Kidney tubule cell (primary cell): Measurements from ENCODE around the gene HHAT.

Experiments used
- DNase-seq: peaks from one replicate; pipeline ENCODE4 v3.0.0-alpha.2; 2018; ENCODE audit warnings: low spot score

HHAT gene

DNA sequence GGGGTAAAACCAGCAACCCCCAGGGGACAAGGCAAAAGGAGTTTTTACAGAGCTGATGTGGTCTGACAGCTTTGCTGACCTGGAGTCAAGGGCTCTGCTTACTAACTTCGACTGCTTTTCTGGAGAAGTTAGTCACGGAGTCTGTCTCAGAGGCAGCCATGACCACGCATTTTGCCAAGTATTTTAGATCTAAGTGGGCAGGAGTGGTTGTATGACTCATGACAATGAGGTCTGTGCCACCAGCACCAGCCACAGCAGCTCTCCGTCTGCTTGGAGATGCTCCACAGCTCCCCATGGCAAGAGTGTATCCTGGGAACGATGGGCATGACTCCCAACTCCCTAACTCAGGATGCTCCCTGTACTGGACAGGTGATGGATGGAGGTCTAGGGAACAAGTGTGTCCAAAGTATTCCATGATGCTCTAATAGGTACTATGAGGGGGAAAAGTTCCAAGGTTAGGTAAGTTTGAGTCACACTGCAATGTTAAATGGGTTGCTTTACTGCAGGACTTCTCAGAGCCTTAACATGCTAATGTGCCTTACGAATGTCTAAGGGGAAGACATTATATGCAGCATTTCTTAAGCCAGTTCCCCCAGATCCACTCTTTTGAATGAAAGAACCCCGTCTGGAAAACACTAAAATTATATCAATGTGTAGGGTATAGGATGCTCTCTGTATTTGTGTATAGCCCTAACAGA lies 359.0 kb downstream of the HHAT start:
- DNase-seq = peak; percentile 83

DNA sequence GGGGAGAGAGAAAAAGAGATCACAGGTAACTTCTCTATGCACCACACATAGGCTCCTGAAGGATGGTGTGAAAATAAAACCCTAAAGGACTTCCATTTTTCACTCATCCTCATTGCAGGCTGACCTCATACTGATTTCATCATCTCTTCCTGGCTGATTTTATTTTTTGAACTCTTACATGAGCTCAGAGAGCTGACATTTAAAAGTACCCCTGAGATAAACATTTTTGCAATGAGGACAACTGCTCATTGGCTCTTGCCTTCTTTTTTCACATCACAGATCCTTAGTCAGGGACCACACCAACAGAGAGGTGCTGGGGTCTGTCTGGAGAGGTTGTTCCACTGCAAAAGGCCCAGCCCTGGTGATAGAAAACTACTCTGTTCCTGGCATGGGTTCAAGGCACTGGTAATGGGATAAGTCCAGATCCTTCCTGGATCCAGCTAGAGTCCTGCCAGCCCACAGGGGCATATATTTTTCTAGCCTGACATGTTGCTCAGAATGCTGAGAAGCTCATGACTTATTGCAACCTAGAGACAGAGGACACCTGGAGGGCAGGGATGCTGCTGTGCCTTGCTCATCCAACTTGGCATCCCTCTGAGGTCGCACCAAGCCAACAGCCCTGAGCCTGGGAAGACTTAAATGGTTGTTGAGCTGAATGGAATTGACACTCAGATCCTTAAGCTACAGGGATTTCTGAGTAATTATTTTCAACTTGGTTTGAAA lies 360.0 kb downstream of the HHAT start:
- no peak for DNase-seq

DNA sequence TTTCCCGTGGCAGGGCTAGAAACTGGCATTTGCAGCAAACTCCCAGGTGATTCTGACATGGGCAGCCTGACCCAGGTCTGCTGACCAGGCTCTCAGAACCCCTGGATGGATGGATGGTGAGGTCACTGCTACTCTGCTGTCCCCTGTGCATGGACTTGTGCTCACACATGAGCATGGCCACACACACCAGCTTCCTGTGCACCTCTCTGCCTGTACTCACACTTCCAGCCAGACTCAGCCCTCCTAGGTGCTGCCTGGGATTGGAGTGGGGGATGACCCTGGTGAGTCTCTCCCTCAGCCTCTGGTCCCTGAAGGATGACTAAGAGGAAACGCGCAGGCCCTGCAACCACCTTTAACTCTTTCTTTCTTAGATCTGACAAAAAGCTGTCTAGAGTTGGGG lies 361.1 kb downstream of the HHAT start:
- DNase-seq = peak; percentile 52

DNA sequence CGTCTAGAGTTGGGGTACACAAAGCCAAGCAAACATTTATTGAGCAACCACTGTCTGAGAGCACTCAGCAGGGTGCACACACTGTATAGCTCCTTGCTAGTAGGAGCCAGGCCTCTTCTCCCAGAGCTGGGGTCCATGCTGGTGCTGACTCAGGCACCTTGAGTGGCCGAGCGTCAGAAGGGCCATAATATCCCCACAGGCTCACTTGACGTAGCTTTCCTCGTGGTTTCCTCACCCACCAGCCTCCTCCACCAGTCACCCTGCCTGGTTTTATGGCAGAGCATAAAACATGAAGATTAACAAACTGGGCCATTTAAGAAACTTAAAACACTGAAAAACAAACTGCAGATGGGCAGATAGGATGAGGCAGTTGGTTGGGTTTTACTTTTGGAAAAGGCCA lies 361.5 kb downstream of the HHAT start:
- no peak for DNase-seq

DNA sequence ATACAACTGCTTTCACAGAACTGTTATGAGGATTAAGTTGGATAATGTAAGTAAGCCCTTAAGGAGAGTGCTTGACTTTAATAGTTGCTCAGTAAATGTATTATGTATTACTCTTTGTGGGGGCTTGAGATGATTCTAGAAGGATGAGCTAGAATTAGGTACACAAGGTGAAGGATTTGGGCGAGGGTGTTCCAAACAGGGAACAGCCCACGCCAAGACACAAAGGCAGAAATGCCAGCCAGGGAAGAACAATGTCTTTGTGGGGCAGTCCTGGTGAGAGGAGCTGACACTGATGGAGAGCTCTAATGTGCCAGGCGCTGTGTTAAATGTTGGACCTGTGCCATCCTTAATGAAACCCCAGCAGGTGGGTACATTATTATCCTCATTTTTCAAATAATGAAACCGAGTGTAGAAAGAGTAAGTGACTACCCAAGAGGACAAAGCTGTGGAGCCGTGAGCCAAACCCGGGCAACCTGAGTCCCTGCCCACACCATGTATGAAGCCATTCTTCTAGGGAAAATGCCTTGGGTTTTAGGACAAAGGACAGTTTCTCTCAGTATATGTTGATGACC lies 362.4 kb downstream of the HHAT start:
- DNase-seq = no peak

DNA sequence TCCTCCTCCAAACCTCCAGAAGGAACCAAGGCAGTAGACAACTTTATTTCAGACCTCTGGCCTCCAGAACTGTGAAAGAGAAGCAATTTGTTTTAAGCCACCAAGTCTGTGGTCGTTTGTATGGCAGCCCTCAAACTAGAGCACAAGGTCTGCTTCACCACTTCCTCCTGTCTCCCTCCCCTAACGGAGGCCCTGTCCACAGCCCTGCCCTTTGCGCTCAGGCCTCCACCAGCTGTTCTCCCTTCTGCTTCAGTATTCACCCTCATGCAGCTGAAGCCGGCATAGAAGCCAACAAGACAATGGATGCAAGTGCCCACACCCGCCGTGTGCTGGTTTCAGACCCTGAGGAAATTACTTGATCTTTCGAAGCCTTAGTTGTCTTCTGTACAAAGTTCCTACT lies 364.1 kb downstream of the HHAT start:
- DNase-seq = no peak

DNA sequence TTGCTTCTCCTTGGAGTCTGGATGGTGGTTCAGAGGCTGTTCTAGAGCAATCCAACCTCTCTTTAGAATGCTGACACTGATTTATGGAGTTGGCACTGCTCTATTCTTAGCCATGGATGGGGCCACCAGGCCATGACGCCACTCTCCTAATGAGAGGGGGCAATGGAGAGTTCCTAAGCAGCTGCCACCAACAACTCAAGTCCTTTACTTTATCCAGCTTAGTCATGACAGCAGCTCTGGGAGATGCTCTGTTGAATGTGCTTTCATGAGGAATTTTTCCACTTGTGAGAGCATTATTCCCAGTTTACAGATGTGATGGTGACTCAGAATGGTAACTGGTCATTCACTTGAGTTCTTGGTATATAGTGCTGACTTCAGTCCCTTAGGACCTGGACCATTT lies 366.3 kb downstream of the HHAT start:
- peak; percentile 52 for DNase-seq

DNA sequence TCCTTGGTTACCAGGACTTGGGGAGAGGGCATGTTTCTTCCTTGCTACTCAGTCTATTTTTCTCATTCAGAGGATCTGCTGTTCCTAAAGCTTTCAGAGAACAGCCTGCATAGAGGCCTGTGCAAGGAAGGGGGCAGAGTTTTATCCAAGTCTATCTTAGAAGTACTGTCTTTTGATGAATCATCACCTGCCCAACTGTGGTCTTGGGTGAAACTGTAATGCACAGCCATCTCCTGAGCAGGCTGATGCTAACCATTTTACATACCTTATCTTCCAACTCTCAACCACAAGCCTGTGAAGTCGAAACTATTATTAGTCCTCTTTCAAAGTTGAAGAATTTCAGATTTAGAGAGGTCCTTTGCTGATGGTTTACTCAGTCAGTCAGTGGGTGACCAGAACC lies 368.0 kb downstream of the HHAT start:
- peak; percentile 25 for DNase-seq

DNA sequence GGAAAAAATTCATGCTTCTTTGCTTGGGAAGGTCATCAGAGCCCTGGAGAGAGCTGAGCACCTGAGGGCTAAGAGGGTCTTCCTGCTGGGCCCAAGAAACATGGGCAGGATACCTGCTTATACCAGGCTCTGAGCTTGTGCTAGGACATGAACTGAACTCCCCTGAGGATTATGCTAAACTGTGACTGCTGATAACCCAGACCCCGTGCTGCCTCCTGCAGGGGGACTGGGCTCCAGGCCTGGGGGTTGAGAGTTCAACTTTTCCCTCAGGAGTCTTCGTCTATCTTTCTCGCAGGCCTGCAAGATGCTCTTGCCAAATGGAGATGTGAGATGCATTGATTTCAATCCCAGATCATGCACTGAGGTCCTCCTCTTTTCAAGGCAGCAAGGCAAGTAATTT lies 368.5 kb downstream of the HHAT start:
- no peak for DNase-seq

DNA sequence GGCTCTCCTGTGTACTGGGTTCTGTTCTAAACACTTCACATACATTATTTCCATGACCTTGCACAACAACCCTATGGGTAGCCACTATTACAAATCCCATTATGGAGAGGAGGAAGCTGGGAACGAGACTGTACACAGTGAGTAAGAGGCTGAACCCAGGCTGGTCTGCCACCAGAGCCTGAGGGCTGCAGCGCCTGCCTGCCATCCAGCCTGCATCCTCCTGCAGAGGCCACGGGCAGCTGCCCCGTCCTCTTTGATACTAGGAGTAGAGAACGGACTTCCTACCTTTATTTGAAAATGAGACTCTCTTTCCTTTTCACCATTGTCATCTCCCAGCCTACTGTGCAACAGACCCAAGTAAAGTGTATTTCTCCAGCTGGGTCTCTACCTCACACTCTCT lies 370.0 kb downstream of the HHAT start:
- no peak for DNase-seq

DNA sequence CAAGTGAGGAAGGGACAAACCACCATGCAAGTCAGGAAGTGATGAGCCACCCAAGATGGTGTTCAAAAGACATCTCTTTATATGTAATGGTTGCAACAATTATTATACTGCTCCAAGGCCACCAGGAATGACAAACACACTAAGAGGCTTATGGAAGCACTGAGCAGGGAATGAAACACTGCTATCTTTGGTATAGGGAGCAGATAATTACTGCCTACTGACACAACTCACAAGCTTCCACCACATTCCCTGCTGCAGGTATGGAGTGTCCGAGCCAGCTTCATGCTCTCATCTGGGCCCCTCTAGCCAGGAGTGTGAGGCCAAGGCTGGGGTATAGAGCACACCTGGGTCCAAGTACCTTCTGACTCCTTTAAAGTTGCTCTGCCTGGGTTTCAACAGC lies 371.4 kb downstream of the HHAT start:
- no peak for DNase-seq

DNA sequence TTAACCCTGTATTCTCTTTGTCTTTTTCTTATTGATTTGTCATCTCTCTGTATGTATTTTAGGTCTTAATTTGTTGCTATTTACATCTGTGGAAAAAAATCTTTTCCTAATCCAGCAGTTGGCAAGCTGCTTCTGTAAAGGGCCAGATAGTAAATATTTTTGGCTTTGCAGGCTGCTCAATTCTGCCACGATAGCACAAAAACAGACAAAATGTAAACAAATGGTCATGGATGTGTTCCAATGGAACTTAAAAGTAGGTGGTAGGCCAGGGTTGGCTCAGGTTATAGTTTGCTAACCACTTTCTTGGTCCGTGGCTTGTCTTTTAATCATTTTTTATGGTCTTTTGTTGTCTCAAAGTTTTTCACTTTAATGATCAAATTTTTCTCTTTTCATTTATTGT lies 371.8 kb downstream of the HHAT start:
- DNase-seq = no peak

DNA sequence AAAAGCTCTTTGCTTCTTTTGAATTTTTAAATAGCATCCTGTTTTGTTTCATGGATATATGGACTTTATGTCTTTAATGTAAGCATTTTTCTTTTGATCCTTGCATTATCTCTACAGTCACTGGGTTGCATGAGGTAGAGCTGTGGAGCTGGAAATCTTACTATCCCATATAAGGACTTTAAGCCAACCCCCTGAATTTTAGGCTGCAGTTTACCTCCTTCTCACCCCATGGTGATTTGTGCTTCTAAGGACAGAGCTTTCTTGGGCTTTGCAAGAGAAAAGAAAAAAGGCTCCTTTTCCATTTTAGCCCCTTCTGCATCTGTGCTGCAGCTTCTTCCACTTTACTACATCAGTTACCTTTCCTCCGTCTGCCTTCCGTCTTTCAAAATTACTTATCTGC lies 373.8 kb downstream of the HHAT start:
- DNase-seq = no peak

DNA sequence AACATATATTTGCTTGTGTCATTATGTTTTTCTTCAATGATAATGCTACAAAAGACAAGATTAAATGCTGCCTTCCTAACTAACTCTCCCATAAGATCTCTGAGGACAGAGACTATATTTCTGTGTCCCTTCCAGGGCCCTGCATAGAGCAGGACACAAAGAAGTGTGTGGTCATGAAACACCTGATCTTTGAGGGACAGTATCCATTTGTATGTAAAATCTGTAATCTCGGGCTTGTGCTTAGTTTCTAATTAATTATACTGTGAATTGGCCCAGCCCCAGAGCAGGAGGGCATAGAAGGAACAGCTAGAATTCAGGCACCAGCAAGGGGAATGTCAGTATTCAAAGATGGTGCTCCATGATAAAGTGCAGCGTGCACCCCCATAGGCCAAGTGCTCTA lies 374.9 kb downstream of the HHAT start:
- DNase-seq = no peak

DNA sequence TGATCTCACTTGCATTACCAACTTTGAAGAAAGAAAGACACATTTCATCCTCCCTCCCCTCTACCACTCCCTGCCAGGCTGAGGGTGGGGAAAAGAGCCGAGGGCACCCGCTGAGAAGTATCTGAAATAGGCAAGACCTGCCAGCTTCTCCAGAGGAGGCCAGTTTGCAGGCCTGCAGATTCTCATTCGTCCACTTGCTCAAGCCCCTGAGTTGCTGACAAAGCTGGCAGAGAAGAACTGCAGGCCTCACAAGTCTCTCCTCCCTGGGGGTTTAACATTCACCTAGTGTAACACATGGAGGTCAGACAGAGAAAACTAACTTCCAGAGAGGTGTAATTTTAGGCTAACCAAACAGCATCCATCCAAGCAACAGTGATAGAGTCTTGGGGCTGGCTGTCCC lies 376.4 kb downstream of the HHAT start:
- DNase-seq = no peak

DNA sequence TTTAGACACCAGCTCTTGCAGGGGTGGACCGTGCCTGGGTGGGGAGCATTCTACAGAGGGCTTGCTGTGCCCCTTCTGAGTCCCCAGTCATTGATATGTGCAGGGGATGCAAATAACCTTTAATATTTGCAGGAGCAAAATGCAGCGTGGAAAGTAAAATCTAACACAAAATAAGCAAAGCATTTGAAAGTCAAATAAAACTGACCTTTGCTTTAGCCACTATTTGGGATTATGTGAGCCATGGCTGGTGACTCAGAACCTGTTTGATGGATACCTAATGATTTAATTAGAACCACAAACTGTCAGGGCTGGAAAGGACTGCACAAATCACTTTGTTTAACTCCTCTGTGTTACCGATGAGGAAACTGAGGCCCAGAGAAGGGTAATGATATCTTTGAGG lies 377.5 kb downstream of the HHAT start:
- DNase-seq = no peak

DNA sequence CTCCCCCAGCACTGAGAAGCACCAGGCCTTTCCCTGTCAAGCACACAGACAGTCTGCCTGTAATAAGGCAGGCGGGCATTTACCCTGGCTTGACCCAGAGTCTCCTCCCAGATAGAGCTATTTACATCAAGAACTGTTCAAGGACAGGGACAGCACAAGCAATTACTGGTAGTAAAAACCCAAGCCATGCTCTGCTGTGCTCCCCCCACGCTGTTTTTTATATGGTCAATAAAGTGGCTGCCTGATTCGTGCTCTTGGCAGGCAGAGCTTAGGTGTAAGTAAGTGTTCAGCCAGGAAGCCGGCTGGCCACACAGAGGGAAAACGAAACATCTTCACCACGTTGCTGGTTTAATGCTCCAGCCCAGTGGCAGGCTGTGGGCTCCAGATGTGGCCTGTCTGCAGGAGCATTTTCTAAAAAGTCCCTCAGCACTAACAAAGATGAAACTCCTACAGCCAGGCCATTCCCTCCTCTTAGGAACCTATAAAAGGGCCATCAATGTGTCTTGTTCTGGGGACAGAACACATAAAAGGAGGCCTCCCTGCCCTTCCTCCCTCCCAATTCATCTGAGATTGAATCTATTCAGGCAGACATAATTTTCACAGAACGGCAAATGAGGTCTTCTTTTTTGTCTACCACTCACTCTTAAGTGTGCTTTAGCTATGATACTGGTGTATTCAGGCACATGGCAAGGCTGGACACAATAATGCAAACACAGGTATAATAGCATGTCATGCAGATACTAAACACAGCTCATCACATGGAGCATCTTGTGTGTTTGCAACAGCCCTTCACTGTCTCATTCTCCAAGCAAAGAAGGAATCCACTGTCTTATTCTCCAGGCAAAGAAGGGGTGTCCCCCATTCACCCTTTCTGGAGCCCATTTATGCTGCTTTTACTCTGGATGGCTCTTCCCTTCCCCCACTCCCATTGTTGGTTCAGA lies 378.9 kb downstream of the HHAT start:
- DNase-seq = no peak

DNA sequence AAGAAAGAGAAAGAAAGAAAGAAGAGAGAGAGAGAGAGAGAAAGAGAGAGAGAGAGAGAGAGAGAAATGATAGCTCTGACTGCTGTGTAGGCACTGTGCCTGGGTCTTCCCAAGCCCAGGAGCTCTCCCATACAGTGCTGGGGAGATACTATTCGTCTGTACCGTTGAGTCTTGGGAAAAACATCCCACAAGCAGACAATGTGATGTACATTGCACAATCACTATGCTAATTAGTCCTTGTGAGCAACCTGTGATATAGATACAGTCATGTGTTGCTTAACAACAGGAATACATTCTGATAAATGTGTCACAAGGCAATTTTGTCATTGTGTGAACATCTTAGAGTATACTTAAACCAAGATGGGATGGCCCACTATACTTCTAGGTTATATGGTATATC lies 381.0 kb downstream of the HHAT start:
- DNase-seq = peak; percentile 23

DNA sequence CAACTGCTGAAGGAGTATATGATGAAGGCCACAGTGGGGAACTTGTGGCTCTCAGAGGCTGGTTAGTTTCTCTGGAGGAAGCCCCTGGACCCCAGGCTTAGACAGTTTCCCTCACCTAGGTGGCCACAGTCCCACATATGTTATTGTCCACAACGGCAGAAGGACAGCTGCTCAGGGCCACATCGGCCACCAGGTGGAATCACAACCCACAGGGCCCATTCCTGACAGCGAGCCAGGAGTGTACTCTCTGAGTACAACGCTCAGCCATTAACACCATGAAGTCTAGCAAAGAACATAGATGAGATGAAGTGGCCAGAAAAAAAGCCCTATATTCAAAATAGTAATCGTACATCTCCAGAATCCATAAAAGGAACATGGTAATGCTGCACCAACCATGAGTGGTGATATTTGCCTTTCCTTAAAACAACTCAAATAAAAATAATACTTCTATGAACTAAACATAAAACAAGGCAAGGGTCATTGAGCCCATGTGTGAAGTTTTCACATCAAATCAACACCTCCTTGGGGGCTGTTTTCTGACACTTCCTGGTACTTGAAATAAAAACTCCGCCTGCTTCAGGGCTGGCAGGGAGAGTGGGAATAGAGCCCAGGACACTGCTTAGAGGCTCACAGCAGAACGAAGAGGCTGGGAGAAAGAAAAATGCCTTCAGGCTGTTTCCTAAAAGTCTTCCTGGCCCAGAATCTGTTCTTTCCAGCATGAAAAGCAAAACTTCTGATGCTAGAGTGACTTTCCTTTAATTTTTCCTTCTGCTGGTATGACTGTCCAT lies 383.3 kb downstream of the HHAT start:
- no peak for DNase-seq

DNA sequence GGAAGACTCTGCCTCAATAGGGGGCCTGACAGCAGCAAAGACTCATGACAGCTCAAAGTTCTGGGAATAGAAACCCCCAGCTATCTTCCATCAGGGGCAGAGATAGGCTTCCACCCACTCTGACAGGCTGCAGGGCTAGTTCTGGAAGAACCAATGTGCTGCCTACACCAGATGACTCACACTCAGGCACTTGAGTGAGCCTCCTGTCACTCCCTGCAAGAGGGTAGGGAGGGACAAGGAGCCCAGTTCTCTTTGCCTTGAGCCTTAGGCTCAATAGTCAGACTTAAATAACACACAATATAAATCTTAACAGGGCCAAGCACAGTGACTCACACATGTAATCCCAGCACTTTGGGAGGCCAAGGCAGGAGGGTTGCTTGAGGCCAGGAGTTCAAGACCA lies 386.4 kb downstream of the HHAT start:
- DNase-seq = peak; percentile 27

DNA sequence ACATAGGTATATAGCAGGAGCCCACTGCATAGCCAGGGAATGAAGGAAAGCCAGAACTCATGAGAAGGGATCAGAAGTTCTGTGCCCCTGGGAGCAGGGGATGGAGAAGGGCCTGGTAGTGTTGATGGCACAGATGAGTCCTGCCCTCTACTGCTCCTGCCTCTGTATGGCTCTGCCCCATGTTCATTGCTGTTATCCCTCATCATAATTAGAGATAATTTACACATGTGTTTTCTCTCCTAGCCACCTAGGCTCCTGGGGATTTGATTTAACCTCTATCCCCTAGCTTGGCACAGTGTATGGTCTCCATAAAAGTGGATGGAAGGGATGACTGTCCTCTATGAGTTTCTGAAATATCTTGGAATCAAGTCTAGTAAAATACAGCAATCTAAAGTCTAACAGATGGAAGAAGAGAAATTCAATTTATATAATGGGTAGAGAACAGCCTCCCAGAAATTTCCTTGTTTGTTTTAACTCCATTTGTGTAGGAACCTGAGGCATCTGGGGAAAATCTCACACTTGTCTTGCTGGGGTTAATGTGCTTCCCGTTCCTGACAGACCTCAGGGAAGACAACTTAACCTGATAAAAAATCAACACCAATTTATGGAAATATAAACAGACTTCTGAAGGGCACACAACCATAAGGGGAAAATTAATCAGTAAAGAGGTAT lies 393.8 kb downstream of the HHAT start:
- no peak for DNase-seq
